Measurements from ENCODE around the gene JOSD2. TPM values are rescaled to one million over a fixed set of nuclear protein-coding genes. Genes with fewer than 3 reads are reported as not detected.

The JOSD2 gene
- total RNA-seq, 4 donors from 2014 or later = 8.5 to 25.0 (median 21.2) TPM

GRCh38 chr19:50481351-50482149 lies 29.4 kb downstream of the JOSD2 start:
- intact Hi-C loops (cut with DNase I; ENCODE audit: low total_unique reads) = no loop called here
- no peak for DNase-seq (ENCODE audit: low spot score in 2 of 2)
- no peak overlapping the region for H3K4me3 ChIP-seq (ENCODE audit: low read depth, poor library complexity, severe bottlenecking)
- no peak for TF ChIP-seq POLR2A (IDR thresholded peaks at IDR 0.05)
- TF ChIP-seq CTCF (IDR thresholded peaks at IDR 0.05) = no peak
- 93 to 95% methylated on average over 25 to 26 of the region's 27 CpGs for WGBS, 2 donors

GRCh38 chr19:50480281-50481111 lies 30.5 kb downstream of the JOSD2 start:
- no peak for DNase-seq (ENCODE audit: low spot score in 2 of 2)
- intact Hi-C loops (cut with DNase I; ENCODE audit: low total_unique reads) = no loop called here
- 89% methylated on average over 35 to 37 of the region's 37 CpGs for WGBS, 2 donors
- H3K4me3 ChIP-seq (ENCODE audit: low read depth, poor library complexity, severe bottlenecking) = no peak overlapping the region
- TF ChIP-seq CTCF (IDR thresholded peaks at IDR 0.05) (no peak), POLR2A (IDR thresholded peaks at IDR 0.05) (no peak)

- no peak overlapping the region for H3K4me3 ChIP-seq (ENCODE audit: low read depth, poor library complexity, severe bottlenecking)
- intact Hi-C loops (cut with DNase I; ENCODE audit: low total_unique reads) = no loop called here
- TF ChIP-seq CTCF (IDR thresholded peaks at IDR 0.05) (no peak), POLR2A (IDR thresholded peaks at IDR 0.05) (no peak)
- DNase-seq (ENCODE audit: low spot score in 2 of 2) = no peak
- 90 to 98% methylated on average over 11 to 16 of the region's 16 CpGs for WGBS, 2 donors
These were observed 31.2 kb downstream of the JOSD2 start for GRCh38 chr19:50479761-50480251.

- DNase-seq (ENCODE audit: low spot score in 2 of 2) = no peak
- WGBS, 2 donors = 76 to 85% methylated on average over 18 to 19 of the region's 19 CpGs
- no peak overlapping the region for H3K4me3 ChIP-seq (ENCODE audit: low read depth, poor library complexity, severe bottlenecking)
- intact Hi-C loops (cut with DNase I; ENCODE audit: low total_unique reads) = no loop called here
- no peak for TF ChIP-seq POLR2A (IDR thresholded peaks at IDR 0.05)
- TF ChIP-seq CTCF (IDR thresholded peaks at IDR 0.05) = no peak
These were observed 31.9 kb downstream of the JOSD2 start for GRCh38 chr19:50478901-50479715.

- intact Hi-C loops (cut with DNase I; ENCODE audit: low total_unique reads) = no loop called here
- H3K4me3 ChIP-seq (ENCODE audit: low read depth, poor library complexity, severe bottlenecking) = no peak overlapping the region
- 87 to 92% methylated on average over 17 of the region's 17 CpGs for WGBS, 2 donors
- DNase-seq (ENCODE audit: low spot score in 2 of 2) = no peak
- TF ChIP-seq POLR2A (IDR thresholded peaks at IDR 0.05) (no peak), CTCF (IDR thresholded peaks at IDR 0.05) (no peak)
These were observed 33.1 kb downstream of the JOSD2 start for GRCh38 chr19:50477751-50478515.

Data from lower leg skin (tissue), 4 donors.